HG02973 (cell line): ENCODE data around the gene MBD6.

ENCODE experiments used
- ATAC-seq: cut with Tn5 transposase; IDR thresholded peaks from one replicate; pipeline ENCODE4 v1.9.1; 2021; ENCODE audit warnings: moderate library complexity; ENCODE audit not compliant: unreplicated experiment

Gene MBD6

GRCh38 chr12:57527184-57527583 lies 4.6 kb downstream of the MBD6 start:
- no peak for ATAC-seq

GRCh38 chr12:57528176-57528575 lies 5.6 kb downstream of the MBD6 start:
- ATAC-seq: no peak

- no peak for ATAC-seq
Observed at GRCh38 chr12:57528831-57529555, 6.4 kb downstream of the MBD6 start.

- no peak for ATAC-seq
Observed at GRCh38 chr12:57529831-57530230, 7.2 kb downstream of the MBD6 start.

GRCh38 chr12:57530396-57531142 lies 7.9 kb downstream of the MBD6 start:
- no peak for ATAC-seq

GRCh38 chr12:57531836-57532235 lies 9.2 kb downstream of the MBD6 start:
- ATAC-seq: no peak

- ATAC-seq: no peak
Observed at GRCh38 chr12:57533108-57533507, 10.5 kb downstream of the MBD6 start.

- ATAC-seq: no peak
Observed at GRCh38 chr12:57534250-57534649, 11.6 kb downstream of the MBD6 start.

GRCh38 chr12:57534991-57535543 lies 12.4 kb downstream of the MBD6 start:
- no peak for ATAC-seq

GRCh38 chr12:57535764-57536596 lies 13.4 kb downstream of the MBD6 start:
- ATAC-seq: no peak

- no peak for ATAC-seq
Observed at GRCh38 chr12:57536597-57536942, 13.9 kb downstream of the MBD6 start.

- no peak for ATAC-seq
Observed at GRCh38 chr12:57539134-57539768, 16.6 kb downstream of the MBD6 start.

- ATAC-seq: no peak
Observed at GRCh38 chr12:57541001-57541400, 18.4 kb downstream of the MBD6 start.

- ATAC-seq: no peak
Observed at GRCh38 chr12:57541717-57542116, 19.1 kb downstream of the MBD6 start.

GRCh38 chr12:57543581-57543980 lies 21.0 kb downstream of the MBD6 start:
- no peak for ATAC-seq

- ATAC-seq: no peak
Observed at GRCh38 chr12:57545809-57546437, 23.3 kb downstream of the MBD6 start.

- peak; percentile 98 for ATAC-seq
Observed at GRCh38 chr12:57546438-57547287, 24.0 kb downstream of the MBD6 start, which contains the start of gene DCTN2. DCTN2 (minus strand) TSS chr12:57547192; CDS start chr12:57547063, 129 bp downstream.

GRCh38 chr12:57547288-57548012 lies 24.8 kb downstream of the MBD6 start:
- ATAC-seq: no peak

- ATAC-seq: no peak
Observed at GRCh38 chr12:57548013-57548315, 25.3 kb downstream of the MBD6 start.
